NCI-H2171 treated with DMSO at 0.1 percent for 48 hours (cell line): ENCODE data around the gene PFKL.

ENCODE experiments used
- DNase-seq: peaks from one replicate; lab custom pipeline; 2025; lab: John Stamatoyannopoulos, UW

The PFKL gene

GRCh38 chr21:44299458-44300261 is at the start of gene PFKL:
Gene PFKL, plus strand, starts transcription at chr21:44300053. Its CDS starts 53 bp downstream, at chr21:44300106.
- DNase-seq: peak; percentile 47

- DNase-seq: no peak
These were observed 45.8 kb upstream of the PFKL start for GRCh38 chr21:44253832-44254710.

- no peak for DNase-seq
These were observed 44.3 kb upstream of the PFKL start for GRCh38 chr21:44255511-44255981.

GRCh38 chr21:44258056-44258725 is 41.7 kb upstream of the PFKL start:
- no peak for DNase-seq

GRCh38 chr21:44259082-44259705 is 40.7 kb upstream of the PFKL start:
- DNase-seq: peak; percentile 75

GRCh38 chr21:44260066-44260465 is 39.8 kb upstream of the PFKL start:
- DNase-seq: no peak

GRCh38 chr21:44260791-44261631 is 38.8 kb upstream of the PFKL start:
- DNase-seq: no peak

- no peak for DNase-seq
These were observed 38.1 kb upstream of the PFKL start, which contains the start of gene DNMT3L for GRCh38 chr21:44261675-44262295. Gene DNMT3L, minus strand, starts transcription at chr21:44261897. Its CDS starts 638 bp downstream, at chr21:44261259.

GRCh38 chr21:44262338-44263056 is 37.4 kb upstream of the PFKL start:
- DNase-seq: no peak

- no peak for DNase-seq
These were observed 36.6 kb upstream of the PFKL start for GRCh38 chr21:44263221-44263760.

GRCh38 chr21:44263768-44264167 is 36.1 kb upstream of the PFKL start:
- peak; percentile 53 for DNase-seq

- no peak for DNase-seq
These were observed 34.1 kb upstream of the PFKL start for GRCh38 chr21:44265734-44266270.

GRCh38 chr21:44267655-44268142 is 32.2 kb upstream of the PFKL start:
- no peak for DNase-seq

- no peak for DNase-seq
These were observed 30.8 kb upstream of the PFKL start for GRCh38 chr21:44269090-44269489.

GRCh38 chr21:44271558-44272283 is 28.1 kb upstream of the PFKL start:
- DNase-seq: no peak

- DNase-seq: no peak
These were observed 27.5 kb upstream of the PFKL start for GRCh38 chr21:44272284-44272858.

- DNase-seq: no peak
These were observed 26.8 kb upstream of the PFKL start for GRCh38 chr21:44273046-44273445.

- peak; percentile 93 for DNase-seq
These were observed 24.8 kb upstream of the PFKL start for GRCh38 chr21:44275041-44275440.
